ENCODE measurements around the gene SLC22A12.

GRCh38 chr11:64619811-64620380 lies 28.9 kb downstream of the SLC22A12 start:
- TF ChIP-seq ZNF274 (IDR thresholded peaks at IDR 0.05; ENCODE audit: borderline replicate concordance, extremely low read depth, low read length): no peak
- TF ChIP-seq JUN (IDR thresholded peaks at IDR 0.05; ENCODE audit: low read depth, low read length): no peak
- no peak for TF ChIP-seq EZH2 (IDR thresholded peaks at IDR 0.05; ENCODE audit: low read depth, low read length, severe bottlenecking)
- no peak for TF ChIP-seq SP1 (IDR thresholded peaks at IDR 0.05; ENCODE audit: low read depth, low read length)
- no peak for TF ChIP-seq POLR2A (IDR thresholded peaks at IDR 0.05; ENCODE audit: control extremely low read depth in 1 of 2, low read depth in 2 of 2, low read length in 2 of 2)
- TF ChIP-seq GABPA (IDR thresholded peaks at IDR 0.05; ENCODE audit: borderline replicate concordance, insufficient read depth, low read length): no peak

Measured in H1 (cell line).